C1 segment of cervical spinal cord (tissue), 14 donors: ENCODE measurements around the gene CUL9.

Experiments
- DNase-seq, 14 donors: peaks; one replicate each; lab custom pipeline; 2025; lab: John Stamatoyannopoulos, UW

The CUL9 gene

GRCh38 chr6:43271944-43272343 is 89.9 kb downstream of the CUL9 start:
- no peak for DNase-seq

- no peak for DNase-seq
Measured at GRCh38 chr6:43273707-43274106, 91.7 kb downstream of the CUL9 start.
